NCI-H2029 treated with DMSO at 0.1 percent for 48 hours (cell line): ENCODE data around the gene CDON.
A peak's percentile ranks its signal among the peaks of the same experiment; 100 is the strongest.

Source experiments
- DNase-seq: peaks from one replicate; lab custom pipeline; 2025; lab: John Stamatoyannopoulos, UW

CDON gene

DNA sequence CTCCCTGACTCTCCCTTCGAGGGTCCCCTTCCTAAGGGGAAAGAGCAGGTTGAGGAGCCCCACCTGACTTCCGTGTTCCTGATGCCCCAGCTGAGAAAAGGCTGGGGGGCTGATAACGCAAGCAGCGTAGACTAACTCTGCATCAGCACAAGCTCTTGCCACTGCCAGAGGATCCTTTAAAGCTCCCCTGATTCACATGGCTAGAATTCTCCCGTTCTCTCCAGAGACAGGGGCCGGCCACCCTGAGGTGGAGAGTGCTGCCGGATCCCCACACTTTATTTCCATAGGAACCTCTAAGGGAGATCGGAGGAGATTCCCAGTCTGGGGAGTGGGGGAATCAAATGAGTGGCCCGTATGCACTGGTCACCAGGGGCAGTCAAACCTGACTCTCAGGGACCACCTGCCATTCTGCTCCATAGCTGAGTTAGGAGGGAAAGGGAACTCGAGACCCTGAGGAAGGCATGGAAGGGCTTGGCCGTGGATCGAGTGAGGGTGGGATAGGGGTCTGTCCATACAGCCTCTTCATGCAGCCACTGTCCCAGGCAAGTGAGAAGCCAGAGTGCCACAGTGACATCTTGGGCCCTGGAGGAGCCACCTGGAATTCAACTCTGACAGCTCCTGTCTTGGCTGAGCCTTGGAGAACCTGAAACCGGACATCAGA is 118.2 kb downstream of the CDON start:
- DNase-seq, result no peak

DNA sequence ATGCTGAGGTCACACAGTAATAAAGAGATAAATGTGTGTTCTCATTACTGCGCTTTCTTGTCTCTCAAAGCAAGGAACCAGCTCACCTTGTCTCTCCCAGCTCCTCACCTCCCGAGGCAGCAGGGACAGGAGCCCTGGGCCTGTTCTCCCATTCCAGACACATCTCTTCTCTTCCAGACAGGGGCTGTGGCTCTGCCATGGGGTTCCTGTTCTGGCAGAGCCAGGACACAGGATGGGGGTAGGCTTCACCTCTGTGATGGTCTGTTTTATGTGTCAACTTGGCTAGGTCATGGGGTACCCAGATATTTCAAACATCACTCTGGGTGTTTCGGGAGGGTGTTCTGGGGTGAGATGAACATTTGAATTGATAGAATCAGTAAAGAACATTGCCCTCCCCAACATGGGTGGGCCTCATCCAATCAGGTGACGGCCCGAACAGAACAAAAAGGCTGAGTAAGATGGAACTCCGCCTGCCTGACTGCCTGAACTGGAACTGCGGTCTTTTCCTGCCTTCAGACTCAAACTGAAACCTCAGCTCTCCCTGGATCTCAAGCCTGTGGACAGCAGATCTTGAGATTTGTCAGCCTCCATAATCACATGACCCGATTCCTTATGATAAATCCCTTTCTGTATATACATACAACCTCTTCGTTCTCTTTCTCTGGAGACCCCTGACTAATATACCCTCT is 118.9 kb downstream of the CDON start:
- no peak for DNase-seq

DNA sequence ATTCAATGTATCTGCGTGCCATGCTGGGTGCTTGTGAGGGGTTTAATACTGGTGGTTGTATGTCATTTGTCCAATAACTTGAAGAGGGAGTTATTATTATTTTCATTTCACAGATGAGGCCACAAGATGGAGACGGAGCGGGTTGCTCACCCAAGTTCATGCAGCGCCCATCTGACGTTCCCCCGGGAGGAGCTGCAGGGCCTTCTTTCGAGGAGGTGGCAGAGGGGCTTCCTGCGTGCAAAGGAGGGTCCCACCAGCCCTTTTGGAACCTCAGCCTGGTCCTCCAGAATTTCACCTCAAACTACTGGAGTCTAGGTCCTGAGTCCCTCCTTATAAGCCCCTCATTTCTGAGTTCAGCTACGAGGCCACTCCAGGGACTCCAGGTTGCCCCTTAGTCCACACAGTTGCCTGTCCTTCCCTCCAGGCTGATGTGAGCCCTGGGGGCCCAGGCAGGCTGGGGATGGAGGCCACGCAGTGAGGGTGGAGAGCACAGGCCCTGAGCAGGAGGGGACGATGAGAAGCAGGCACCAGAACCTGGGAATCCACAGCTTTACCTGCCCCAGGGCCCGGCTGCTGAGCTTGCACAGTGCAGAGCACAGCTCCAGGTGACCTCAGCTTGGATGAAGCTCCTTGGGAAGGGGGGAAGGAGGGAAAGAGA is 119.8 kb downstream of the CDON start:
- no peak for DNase-seq

DNA sequence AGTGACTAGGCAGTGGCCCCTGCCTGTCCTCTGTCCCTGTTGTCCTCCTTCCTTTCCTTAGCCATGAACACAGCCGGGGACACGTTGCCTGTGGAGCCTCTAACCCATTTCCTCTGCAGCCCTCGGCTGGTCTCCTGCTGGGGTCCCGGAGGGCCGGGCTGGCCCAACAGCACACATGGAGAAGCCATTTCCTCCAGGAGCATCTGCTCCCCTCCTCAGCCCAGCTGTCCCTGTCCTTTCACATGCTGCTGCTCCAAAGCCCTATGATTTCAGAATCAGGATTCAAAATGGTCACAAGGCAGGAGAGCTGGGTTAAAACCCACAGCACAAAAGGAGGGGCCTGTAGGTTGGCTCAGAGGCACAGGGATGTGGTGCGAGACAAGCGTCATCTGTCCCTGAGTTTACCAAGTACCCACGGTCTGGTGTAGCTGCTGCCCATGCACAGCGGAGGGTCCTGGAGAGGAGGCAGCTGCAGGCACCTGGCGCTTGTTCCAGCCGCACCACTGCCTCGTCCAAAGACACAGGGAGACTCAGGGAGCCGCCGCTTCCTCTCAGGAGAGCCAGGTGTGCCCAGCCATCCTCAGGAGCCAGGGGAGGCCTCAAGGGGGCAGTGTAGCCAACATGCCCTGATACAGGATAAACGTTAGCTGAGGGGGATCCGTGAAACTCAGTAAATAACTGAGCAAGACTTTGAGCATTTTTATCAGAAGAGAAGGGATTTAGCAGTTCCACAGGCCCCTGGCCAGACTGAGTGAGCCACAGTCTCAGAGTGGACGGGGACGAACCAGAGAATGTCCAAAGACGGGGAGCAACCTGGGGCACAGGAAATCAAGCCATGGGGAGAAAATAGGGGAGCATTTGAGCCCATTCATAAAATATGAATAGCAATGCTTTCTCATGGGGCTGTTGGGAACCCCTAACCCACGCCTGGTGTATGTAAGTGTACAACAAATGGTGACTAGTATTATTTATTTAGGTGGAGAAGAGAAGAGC is 120.8 kb downstream of the CDON start:
- DNase-seq, result peak; percentile 40

DNA sequence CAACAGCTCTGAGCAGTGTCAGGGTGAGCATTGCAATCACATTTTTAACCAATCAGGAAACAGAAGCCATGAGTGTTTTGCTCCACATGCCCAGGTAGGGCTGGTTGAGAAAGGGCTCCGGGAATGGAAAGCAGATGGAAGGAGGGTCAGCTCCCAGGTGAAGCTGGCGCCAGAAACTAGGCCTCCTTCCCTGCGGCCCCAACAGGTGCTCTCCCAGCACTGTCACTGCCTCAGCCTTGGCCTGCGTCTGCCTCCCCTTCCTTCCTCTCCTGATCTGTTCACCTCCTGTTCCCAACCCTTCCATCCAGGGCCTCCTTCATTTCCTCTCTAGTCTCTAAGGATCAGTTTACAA is 121.4 kb downstream of the CDON start:
- DNase-seq, result no peak

DNA sequence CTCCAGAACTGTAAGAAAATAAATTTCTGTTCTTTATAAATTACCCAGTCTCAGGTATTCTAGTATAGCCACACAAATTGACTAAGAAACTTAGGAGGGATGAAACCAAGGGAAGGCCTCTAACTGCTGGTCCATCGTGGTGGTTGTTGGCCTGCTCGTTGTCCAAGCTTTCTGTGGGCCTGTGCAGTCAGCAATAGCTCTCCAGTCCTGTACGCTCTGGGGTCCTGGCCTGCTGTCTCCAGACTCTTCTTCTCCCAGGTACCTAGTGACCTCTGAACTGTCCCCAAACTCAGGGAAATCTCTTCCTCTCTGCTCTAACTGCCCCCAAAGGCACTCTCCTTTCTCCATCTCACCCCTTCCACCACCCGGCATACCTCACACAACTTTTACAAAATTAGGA is 122.5 kb downstream of the CDON start:
- no peak for DNase-seq

DNA sequence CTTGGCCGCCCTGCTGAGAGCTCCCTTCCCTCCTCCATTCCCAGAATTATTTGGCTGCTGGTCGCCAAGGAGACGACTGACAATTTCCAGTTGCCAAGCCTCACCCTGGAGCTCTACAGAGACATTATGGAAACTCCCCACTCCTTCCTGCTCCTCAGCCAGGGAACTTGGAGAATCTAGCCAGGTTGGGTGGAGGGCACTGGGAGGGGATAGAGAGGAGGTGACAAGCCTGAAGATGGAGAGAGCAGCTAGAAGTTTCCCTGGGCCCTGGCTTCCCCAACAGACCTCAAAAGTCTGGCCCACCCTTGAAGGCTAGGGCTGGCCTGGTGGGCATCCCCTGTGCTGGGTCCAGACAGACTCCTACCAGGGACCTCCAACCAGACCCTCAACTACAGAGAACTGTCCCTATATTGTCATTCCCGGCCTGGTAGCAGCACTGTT is 123.6 kb downstream of the CDON start:
- no peak for DNase-seq

DNA sequence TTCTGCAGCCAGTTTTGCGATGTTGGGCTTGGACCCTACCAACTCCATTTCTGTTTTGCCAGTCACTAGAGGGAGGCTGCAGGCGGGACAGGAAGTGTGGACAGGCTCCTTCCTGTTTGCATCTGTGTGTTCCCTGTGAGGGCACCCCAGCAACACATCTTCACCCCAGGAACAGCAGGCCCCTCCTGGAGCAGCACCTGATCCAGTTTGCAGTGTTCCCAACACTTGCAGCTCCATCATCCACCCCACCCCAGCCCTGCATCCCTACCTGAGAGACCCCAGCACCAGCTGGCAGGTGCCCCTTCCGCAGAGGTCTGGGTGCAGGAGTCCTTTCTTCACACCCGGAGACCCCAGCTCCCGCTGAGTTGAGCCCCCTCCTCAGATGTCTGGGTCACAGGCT is 124.2 kb downstream of the CDON start:
- DNase-seq, result no peak

DNA sequence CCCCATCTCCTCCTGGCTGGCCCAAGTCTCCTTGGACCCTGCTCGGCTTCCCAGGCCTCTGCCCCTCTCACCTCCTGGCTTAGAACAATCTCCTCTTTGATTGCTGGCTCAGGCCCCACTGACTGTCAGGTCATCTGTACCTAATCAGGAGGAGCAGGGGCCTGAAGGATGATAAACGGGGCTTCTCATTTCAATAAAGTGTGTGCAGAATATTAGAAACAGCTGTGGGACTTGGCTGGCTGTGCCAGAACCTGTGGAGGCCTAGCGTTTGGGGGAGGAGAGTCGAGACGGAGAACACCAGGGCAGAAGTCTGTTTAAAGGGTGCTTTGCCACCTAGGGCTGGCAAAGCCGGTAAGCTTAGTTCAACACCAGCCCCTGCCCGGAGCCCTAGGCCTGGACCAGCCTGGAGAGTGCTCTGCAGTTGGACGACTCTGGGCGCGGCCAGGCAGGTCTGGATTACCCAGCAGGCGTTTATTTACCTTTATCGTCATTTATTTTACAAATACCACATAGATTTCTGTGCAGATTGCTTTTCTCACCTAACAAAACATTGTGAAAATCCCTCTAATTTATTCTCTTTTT is 127.0 kb downstream of the CDON start:
- no peak for DNase-seq

DNA sequence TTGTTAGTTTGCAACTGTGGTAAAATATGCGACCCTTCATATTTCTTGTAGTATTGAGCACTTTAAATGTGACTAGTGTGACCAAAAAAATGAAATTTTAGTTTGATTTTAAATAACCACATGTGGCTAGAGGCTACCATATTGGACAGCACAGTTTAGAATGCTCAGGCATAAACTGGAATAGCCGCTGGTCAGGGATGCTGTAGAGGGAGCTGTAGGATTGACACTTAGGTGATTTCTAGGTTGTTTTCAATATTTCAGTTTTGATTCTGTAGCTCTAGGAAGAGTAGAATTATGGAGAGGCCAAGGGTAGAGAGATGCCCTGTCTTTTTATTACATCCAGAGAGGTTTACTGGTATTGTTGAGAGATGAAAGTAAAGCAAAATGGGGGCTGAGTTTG is 127.6 kb downstream of the CDON start:
- DNase-seq, result no peak

DNA sequence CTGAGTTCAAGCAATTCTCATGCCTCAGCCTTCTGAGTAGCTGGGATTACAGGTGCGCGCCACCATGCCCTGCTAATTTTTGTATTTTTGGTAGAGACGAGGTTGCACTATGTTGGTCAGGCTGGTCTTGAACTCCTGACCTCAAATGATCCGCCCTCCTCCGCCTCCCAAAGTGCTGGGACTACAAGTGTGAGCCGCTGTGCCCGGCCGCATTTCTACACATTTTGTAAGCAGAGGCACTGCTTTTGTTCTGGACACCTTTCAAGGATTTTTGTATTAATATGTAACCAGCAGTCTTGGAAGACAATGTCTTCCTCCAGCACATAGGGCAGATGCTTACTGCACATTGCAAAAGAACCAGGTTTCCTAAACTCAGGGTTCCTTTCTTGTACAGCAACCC is 128.2 kb downstream of the CDON start:
- DNase-seq, result no peak

DNA sequence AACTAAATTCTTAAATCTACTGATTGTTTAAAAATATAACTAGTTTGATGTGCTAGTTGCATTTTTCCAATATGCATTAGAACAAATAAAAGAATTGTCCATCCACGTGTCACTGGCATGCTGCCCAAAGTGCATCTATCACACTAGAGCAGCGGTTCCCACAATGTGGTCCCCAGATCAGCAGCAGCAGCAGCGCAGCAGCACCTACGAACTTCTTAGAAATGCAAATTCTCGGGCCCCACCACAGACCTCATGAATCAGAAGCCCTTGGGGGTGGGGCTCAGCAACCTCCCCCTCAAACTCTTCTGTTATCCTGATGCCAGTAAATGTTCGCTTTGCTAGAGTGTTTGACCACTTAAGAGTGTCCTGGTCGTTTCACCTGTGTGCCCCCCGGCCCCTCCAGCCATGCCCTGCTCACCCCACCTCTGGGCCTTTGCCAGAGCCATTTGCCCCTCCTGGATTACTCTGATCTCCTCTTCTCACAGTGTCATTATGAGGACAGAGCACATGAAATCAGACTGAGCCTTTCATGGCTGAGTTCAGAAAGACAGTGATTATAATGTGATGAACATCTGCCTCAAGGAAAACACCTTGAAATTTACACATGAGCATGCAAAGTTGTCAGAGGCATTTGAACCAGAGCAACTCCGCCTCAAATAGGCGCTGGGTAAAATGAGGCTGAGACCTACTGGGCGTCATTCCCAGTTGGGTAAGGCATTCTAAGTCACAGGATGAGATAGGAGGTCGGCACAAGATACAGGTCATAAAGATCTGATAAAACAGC is 129.4 kb downstream of the CDON start:
- DNase-seq, result no peak

DNA sequence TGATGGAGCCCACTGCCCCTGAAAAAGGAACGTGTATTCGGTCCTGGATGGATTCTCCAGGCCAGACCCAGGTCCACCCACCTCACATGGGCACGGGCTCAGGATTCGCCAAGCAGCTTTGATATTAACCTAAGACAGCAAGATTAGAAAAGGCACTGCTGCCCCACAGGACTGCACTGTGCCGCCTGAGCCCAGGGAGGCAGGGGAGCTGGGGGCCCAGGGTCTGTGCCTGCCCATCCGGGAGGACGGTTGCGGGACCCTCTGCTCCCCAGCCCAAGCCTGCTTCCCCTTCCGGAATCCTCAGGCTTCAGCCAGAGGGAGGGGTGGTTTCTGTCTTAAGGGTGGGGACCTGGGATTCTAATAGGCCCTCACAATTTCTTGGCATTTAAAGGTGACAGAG is 130.4 kb downstream of the CDON start:
- no peak for DNase-seq

DNA sequence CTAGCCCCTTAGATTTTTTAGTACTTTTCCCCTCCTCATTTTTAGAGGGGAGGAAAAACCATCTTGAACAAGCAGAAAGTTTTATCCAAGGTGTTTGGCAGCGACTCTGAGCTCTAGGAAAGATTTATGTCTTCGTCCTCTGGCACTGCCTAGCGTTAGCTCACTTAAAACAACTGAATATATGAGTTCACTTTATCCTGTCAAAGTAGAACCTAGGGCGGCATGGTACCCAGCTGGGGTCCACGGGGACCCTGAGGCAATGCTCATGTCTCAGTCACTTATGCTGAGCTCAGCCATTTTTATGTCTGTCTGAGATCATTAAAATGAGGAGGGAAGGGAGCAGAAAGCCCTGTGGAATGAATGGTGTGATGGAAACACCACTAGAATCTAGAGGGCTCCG is 131.0 kb downstream of the CDON start:
- DNase-seq, result no peak

DNA sequence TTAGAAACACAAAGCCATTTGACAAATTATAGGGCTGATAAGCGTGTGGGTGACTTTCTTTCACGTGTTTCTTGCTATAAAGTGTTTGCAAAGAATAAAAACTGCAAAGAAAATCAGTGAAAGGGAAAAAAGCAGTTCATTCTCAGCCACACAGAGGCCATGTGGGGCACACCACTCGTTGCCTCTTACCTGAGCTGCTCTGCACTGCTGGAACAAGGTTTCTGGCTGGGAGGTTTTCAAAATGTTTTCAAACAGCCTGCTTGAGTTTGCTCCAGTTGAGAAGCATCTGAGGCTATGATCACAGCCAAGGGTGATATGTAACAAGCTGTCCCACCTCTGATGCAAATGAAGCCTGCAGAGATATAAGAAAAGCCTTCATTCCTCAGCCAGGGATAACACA is 131.6 kb downstream of the CDON start:
- DNase-seq, result no peak

DNA sequence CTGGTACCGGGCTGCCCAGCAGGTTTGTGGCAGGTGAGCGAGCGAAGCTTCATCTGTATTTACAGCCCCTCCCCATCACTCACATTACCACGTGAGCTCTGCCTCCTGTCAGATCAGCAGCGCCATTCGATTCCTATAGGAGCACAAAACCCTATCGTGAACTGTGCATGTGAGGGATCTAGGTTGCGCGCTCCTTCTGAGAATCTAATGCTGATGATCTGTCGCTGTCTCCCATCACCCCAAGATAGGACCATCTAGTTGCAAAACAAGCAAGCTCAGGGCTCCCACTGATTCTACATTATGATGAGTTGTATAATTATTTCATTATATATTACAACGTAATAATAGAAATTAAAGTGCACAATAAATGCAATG is 132.6 kb downstream of the CDON start:
- DNase-seq, result no peak

DNA sequence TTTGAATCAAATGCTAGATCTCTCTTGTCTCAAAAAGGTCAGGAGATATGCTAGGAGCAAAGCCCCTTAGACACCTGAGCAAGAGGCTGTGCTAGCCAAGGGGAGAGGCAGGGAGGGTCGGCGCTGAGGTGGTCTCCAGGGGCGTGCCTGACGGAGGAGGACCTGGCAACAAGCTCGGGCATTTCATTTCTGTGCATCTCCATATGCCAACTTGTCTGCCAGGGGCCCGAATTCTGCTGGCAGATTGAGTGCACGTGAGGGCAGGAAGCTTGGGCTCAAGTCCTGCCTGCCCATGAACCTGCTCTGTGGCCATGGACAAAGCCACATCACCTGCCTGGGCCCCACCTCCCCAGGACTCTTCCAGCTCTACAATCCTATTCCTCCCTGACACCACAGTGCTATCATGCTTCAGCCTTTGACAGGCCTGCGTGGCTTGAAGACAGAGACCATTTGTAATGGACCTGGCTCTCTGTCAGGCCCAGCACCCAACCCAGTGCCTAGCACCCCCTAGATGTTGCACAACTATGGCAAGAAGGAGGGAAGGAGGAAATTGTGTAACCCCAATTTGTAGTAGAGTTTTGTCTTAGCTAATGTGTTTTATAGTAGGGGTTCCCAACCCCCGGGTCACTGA is 133.1 kb downstream of the CDON start:
- DNase-seq, result no peak

DNA sequence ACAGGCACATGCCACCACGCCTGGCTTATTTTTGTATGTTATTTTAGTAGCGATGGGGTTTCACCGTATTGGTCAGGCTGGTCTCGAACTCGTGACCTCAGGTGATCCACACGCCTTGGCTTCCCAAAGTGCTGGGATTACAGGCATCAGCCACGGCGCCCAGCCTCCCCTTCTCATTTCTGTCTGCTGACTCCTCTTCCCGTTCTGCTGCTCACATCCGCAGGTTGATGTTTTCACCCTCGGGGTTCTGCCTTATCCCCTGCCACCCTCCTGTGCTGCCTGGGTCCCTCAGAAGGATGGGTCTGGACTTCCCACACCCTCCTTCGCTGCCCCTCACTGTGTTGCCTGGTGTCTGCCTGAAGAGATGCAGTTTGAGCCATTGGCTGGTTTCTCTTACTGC is 136.0 kb downstream of the CDON start:
- DNase-seq, result no peak

DNA sequence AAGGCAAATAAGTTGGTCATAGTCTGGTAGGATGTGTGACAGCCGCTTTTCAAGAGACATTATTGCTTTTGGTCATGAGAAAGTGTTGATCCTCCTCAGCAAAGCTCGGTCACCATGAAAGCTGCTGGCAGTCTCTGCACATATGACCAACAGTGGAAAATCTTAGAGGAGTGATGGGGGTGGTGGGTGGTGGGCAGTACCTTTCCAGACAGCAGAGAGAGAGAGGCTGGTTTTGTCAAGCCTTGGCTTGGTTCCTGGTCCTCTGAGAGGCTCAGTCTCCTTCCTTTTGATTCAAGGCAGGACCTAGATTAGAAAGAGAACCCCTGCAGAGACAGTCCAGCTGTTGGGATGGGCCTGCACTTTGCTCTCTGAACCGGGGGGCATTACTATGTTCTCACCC is 136.9 kb downstream of the CDON start:
- no peak for DNase-seq

DNA sequence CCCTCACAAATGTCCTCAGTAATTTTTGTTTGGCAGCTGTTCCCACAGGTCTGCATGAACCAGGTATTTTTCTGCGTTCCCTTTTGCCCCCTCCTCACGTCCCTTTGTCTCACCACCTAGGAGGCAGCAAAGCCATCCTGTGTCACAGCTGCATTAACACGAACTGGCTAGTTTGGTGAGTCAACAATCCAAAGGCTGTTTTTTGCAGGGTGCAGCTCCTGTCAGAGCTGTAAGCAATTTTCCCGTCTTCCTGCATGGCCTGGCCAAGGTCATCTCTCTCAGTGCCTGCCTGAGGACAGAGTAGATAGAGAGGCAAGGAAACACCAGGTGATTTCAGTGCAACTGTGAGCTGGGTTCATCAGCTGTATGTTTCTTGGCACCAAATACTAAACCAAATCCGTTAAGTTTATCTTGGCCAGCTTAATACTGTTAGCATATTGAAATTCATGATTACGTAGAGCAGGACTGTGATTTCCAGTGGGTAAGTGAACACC is 137.4 kb downstream of the CDON start:
- peak; percentile 30 for DNase-seq
